H54 (cell line): ENCODE data around the gene AHCYL1.
A peak's percentile ranks its signal among the peaks of the same experiment; 100 is the strongest.

ENCODE experiments used
- DNase-seq: peaks from one replicate; pipeline ENCODE4 v3.0.0; 2011; ENCODE audit warnings: low spot score, mixed read lengths; ENCODE audit not compliant: insufficient read length
- FAIRE-seq: peaks from 3 replicates; lab custom pipeline; 2011; peaks lifted over from hg19 to GRCh38; lab: Jason Lieb, UNC
- POLR2A ChIP-seq: IDR thresholded peaks from 2 replicates; pipeline ENCODE4 v1.6.1; 2011; ENCODE audit warnings: low read depth, mild to moderate bottlenecking, low read length

AHCYL1 gene

DNA sequence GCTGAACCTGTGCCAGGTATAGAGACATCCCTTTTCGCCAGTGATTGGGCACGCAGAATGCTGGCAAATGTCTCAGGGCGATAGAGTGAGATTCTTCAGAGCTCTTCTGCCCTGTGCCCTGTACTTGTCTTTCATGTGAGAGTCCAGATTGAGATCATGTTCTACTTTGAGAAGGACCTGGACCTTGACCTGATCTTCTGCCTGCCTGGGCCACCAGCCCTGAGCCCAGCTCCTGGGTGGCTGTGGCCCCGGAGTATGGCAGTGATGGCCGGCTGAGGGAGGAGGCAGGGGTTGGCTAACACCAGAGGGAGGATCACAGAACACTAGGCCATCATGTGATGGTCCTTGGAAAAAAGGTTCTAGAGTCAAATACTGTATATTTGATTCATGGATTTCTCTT is 63.7 kb downstream of the AHCYL1 start:
- FAIRE-seq (no peak), DNase-seq (no peak)
- no peak for TF ChIP-seq POLR2A

DNA sequence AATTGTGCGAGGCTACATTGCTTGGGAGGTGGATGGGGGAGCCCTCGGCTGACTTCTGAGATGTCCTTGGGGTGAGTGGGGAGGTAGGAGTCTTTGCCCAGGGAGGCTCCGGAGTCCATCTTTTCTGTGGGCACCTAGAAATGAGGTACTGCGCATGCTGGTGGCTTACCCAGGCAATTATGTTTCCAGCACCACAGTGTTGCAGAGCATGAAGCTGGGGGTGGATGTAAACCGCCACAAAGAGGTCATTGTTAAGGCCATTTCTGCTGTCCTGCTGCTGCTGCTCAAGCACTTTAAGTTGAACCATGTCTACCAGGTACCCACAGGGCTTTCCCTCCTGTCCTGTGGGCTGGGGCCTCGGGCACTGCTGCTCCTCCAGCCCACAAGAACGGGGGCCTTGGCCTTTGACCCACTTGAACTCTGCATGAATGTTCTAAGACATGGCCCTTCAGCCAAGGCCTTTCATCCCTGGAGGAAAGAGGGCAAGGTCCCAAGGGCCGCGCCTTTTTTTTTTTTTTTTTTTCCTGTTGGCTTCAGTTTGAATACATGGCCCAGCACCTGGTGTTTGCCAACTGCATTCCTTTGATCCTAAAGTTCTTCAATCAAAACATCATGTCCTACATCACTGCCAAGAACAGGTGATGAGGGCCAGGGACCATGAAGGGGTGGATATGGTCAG is 64.5 kb downstream of the AHCYL1 start:
- no peak for DNase-seq
- TF ChIP-seq POLR2A = no peak
- no peak for FAIRE-seq

DNA sequence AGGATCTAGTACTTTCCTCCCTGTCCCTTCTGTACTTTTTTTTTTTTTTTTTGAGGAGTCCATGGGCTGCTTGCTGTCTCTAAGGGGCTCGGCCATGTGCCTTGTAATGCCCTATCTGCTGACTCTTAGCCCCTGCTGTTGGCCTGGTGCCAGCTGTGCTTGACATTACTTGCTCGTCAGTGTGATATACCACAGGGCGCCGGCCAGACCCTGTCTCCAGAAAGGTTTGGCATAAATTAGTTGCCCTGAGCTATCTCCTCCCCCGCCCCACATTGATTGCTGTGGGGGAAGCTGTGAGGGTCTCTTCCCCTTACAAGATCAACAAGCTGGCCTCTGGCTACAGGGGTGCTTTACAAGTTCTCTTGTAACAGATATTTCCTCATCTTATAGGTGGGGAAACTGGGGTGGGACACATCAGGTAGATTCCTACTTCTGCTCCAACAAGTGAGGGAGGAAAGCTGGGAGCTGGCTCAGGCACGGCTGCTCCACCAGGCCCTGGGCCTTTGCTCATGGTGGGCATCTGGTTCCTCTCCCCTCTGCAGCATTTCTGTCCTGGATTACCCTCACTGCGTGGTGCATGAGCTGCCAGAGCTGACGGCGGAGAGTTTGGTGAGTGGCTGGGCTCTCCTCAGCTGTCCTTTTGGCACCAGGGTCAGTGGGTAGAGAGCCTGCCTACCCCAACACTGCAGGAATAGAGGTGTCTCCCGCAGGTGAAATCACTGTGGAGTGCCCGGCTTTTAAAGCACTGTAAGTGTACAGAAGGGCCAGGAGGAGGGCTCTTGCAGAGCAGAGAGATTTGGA is 65.4 kb downstream of the AHCYL1 start:
- FAIRE-seq (no peak), DNase-seq (no peak)
- no peak for TF ChIP-seq POLR2A

DNA sequence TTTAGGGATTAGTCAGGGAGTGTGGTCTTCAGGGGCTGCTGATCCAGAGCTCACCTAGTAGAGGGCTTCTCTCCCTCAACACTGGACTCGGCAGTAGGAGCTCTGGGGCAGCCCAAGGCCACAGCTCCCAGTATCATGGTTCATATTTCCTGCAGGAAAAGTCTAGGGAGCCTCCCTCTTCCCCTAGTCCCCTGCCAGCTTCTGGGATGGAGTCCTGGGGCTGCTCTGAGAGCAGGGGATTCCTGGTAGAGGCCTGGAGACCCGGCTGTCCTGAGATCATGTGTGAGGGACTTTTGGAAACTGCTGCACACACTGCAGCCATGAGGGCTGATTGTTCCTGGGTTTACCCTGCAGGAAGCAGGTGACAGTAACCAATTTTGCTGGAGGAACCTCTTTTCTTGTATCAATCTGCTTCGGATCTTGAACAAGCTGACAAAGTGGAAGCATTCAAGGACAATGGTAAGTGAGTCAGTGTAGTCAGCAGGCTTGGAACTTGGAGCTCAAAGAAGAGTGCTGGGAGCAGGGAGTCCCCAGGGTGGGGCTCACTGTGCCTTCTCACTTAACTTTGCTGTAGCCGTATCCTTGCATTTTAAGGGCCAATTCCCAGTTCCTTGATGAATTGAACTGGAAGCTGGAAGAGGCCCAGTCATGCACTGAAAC is 66.2 kb downstream of the AHCYL1 start:
- TF ChIP-seq POLR2A = no peak
- FAIRE-seq (no peak), DNase-seq (no peak)

DNA sequence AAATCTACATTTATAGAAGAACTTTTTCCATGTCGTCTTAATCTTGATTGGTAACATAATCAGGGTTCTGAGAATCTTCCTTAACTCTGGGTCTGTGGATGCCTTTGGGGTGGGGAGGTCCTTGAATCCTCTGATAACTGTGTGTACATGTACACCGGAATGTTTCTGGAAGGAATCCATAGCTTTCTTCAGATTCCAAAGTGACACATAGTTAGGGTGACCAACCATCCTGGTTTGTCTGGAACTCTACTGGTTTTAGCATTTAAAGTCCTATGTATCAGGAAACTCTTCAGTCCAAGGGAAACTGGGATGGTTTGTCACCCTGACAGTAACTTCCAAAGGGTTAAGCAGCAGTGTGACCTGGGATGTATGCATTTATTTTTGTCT is 66.7 kb downstream of the AHCYL1 start:
- FAIRE-seq (no peak), DNase-seq (no peak)

DNA sequence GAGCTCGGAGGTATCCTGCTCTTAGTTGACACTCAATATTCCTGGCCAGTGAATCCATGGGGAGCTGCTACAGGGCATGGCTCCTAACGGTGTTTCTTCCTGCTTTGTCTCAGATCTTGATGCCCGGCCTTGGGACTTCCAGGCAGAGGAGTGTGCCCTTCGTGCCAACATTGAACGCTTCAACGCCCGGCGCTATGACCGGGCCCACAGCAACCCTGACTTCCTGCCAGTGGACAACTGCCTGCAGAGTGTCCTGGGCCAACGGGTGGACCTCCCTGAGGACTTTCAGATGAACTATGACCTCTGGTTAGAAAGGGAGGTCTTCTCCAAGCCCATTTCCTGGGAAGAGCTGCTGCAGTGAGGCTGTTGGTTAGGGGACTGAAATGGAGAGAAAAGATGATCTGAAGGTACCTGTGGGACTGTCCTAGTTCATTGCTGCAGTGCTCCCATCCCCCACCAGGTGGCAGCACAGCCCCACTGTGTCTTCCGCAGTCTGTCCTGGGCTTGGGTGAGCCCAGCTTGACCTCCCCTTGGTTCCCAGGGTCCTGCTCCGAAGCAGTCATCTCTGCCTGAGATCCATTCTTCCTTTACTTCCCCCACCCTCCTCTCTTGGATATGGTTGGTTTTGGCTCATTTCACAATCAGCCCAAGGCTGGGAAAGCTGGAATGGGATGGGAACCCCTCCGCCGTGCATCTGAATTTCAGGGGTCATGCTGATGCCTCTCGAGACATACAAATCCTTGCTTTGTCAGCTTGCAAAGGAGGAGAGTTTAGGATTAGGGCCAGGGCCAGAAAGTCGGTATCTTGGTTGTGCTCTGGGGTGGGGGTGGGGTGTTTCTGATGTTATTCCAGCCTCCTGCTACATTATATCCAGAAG is 69.2 kb downstream of the AHCYL1 start:
- no peak for FAIRE-seq
- DNase-seq = no peak
- TF ChIP-seq POLR2A = no peak

More for the DNA sequence above, 66.7 kb downstream of the AHCYL1 start:
- TF ChIP-seq POLR2A = no peak

DNA sequence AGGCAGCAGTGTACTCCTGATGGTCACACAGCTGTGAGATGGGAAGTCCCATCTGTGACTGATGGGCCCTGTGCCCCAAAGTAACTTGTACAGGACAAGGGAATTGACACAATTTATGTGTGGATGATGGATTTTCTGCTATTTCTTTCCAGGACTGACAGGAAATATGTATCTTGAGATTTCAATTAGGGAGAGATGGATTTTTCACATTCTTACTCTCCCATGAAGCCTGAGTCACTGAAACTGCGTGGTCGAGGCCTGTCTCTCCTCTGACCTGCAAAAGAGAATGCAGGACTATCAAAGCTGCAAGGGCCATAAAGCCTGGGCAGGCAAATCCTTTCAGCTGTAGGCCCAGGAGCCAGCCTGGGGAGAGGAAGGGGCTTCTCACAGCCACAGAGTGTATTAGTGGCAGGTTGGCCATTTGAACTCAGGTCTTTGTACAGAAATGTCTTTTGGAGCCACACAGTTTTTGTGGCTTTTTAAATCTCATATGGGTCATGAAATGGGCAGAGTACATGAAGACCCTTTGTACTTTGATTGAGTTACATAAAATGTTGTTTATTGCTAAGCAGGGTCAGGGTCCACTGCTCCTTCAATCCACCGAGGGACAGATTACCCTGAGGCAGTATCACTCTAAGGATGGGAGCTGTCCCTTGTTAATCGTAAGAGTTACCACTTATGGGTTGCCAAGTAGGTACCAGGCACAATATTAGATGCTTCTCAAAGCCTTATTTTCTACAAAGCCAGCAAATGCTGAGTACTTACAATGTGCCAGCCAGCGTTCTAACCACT is 71.1 kb downstream of the AHCYL1 start:
- DNase-seq (no peak), FAIRE-seq (no peak)
- no peak for TF ChIP-seq POLR2A

DNA sequence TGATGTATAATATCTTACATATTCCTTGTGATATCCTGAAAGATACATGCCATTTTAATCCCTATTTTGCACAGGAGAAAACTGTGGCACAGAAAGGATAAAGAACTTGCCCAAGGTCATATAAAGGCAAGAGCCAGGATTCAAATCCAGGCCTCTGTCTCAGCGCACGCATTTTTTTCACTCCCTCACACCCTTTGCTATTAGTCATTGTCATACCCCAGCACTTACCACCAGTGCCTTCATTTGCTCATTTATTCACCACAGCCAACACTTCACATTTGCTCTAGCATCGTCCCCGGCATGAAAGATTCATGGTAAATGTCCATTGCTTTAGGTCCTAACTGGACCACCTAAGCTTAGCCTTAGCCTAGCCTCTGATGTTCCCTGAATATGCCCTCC is 71.7 kb downstream of the AHCYL1 start:
- FAIRE-seq = no peak
- DNase-seq = no peak
- no peak for TF ChIP-seq POLR2A

DNA sequence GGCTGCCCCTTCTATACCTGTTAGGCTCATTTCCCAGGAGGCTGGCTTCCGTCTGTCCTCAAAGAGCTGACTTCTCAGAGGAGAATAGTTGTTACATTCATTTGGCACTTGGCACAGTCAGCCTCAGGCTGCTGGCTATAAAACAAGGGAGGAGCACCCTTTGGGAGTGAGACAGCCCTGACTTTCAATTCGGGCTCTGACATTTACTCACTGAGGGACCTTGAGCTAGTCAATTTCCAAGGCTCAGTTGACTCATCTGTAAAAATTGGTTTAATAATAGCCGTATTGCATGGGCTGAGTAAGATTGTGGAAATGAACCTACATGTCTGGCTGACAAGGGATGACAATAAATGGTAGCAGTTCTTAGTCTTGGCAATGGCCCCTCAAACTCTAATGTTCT is 72.2 kb downstream of the AHCYL1 start:
- DNase-seq (peak; percentile 44), FAIRE-seq (no peak)
- no peak for TF ChIP-seq POLR2A

DNA sequence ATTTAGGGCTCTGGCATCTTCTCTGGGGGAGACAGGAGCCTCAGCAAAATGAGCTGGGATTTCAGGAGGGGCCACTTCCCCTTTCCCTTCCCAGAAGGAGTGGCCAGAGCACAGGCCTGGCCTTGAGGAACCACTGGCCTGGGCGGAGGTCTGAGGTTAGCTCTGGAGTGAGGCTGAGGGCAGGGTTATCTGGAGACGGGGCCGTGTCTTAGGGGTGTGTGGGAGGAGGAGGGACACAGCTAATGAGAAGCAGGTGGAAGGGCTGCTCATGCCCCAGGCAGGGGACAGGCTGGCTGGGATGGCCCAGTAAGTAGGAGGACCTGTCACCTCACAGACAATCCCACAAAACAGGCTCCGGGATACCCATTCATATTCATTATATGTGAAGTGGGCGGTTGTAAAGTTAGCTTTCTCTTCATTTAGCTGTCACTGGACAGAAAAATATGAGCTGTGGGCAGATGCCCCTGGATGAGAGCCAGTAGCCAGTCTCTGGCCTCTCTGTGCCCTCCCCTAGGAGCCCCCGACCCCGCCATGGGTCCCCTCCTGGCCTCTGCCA is 73.5 kb downstream of the AHCYL1 start:
- no peak for FAIRE-seq
- no peak for TF ChIP-seq POLR2A
- no peak for DNase-seq

DNA sequence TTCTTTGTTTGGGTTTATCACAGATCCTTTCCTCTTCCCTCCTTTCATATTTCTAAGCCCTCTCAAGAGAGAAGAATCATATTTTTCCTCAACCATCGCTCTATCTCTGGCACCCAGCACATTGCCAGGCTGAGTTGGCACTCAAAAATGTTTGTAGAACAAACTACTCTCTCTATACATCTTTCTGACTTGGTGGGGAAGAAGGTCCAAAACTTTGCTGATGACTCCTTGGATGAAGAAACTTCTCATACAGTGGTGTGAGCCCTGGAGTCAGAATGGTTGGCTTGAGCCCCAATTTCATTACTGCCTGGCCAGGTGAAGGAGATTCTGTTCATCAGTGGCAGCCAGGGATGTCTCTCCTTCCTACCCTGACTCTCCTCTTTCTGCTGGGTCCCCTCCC is 74.0 kb downstream of the AHCYL1 start:
- DNase-seq = no peak
- no peak for FAIRE-seq
- TF ChIP-seq POLR2A = no peak

DNA sequence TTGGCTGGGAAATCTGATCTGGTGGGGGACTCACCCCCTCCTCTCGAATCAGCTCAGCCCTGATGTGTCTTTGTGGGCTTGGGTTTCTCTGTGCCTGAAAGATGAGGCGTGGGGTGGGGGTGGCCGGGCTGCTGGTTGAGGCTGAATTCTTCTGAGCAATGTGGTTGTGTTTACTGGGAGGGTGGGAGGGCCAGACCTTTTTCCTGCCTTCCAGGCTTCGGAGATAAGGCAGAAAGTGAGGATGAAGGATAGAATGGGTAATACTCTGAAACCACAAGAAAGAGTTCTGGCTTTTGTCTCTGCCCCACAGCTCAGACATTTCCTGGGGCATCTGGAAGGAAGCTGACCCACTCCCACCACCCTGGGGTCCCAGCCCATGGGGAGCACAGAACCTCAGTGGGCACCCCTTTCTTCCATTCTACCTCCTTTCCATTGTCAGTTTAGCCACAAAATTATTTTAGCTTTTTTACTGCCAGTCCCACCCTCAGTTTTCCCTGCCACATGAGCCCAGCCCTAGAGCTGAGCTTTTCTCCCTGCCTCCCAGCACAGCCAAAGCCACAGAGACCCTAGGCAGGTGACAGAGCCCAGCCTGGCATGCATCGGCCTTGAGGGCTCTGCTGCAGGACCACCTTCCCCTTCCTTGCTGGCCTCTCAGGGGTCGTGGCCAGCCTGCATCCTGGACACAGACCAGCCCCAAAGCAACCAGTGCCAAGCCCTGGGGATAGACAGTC is 74.7 kb downstream of the AHCYL1 start:
- DNase-seq (no peak), FAIRE-seq (no peak)
- TF ChIP-seq POLR2A = no peak
